Gastrocnemius medialis (tissue), 4 donors: Measurements from ENCODE around the gene FNBP1L.

Source experiments
- POLR2A ChIP-seq, 2 donors: fragments of 450-650 bp; IDR thresholded peaks; one replicate each; pipeline ENCODE4 v1.6.1; 2017; ENCODE audit warnings: antibody characterized with exemption in 2 of 2, mild to moderate bottlenecking in 2 of 2, moderate library complexity in 2 of 2
- TF ChIP-seq, protein P1 (sequence below), 5 experiments: fragments of 450-650 bp in 3 of 5; fragments of 200-600 bp in 2 of 5; sonication (generic) in 2 of 5; IDR thresholded peaks in 4 of 5; conservative IDR thresholded peaks in 1 of 5; 1 replicate in 4 of 5; 2 replicates in 1 of 5; pipeline ENCODE4 v1.5.1; 2016 to 2019; ENCODE audit warnings: antibody characterized with exemption in 5 of 5, mild to moderate bottlenecking in 3 of 5, moderate library complexity in 3 of 5

DNA sequence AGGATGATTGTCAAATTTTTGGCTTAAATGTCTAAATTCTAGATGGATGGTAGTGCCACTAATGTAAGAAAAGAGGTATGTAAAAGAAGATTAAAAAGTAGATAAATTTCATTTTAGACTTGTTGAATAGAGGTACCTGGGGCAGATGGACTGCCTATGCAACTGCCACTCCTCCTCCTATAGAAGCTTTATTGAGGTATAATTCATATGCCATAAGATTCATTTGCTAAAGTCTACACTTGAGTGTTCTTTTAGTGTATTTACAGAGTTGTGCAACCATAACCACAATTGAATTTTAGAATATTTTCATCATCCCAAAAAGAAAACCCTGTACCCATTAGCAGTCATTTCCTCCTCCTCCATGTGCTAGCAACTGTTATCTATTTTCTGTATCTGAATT lies 70.6 kb downstream of the FNBP1L start:
- TF ChIP-seq, protein P1, sequence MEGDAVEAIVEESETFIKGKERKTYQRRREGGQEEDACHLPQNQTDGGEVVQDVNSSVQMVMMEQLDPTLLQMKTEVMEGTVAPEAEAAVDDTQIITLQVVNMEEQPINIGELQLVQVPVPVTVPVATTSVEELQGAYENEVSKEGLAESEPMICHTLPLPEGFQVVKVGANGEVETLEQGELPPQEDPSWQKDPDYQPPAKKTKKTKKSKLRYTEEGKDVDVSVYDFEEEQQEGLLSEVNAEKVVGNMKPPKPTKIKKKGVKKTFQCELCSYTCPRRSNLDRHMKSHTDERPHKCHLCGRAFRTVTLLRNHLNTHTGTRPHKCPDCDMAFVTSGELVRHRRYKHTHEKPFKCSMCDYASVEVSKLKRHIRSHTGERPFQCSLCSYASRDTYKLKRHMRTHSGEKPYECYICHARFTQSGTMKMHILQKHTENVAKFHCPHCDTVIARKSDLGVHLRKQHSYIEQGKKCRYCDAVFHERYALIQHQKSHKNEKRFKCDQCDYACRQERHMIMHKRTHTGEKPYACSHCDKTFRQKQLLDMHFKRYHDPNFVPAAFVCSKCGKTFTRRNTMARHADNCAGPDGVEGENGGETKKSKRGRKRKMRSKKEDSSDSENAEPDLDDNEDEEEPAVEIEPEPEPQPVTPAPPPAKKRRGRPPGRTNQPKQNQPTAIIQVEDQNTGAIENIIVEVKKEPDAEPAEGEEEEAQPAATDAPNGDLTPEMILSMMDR (IDR thresholded peaks at IDR 0.05 in 4 of 5, conservative IDR thresholded peaks at IDR 0.05 in 1 of 5) = no peak
- TF ChIP-seq POLR2A (IDR thresholded peaks at IDR 0.05) = no peak
